ENCODE results near the gene CRADD. TPM values are rescaled to one million over a fixed set of nuclear protein-coding genes. Genes with fewer than 3 reads are reported as not detected.
"Not testable (repeated sequence)": the region's sequence is repeated elsewhere in the genome, so short reads cannot be mapped to it uniquely, and the experiment has no call there.

Gene CRADD
- total RNA-seq, 2 donors from 2014 or later: 11.9 to 12.2 TPM

- Mint-ChIP-seq H3K36me3 (no peaks in the 10 kb centered on the region), H3K9me3 (no peaks in the 10 kb centered on the region), H3K4me3 (peak overlapping the region; percentile 67), H3K27me3 (no peaks in the 10 kb centered on the region), H3K27ac (peak overlapping the region; percentile 18 to 46), H3K4me1 (ENCODE audit: low read depth in 2 of 2) (peaks cover 31 to 40% of the 10 kb centered on the region in 2 donors)
- DNase-seq (ENCODE audit: low spot score) (no peak), ATAC-seq (peak; percentile 66 to 84)
Observed at GRCh38 chr12:93767524-93767863, 90.3 kb downstream of the CRADD start.

DNA sequence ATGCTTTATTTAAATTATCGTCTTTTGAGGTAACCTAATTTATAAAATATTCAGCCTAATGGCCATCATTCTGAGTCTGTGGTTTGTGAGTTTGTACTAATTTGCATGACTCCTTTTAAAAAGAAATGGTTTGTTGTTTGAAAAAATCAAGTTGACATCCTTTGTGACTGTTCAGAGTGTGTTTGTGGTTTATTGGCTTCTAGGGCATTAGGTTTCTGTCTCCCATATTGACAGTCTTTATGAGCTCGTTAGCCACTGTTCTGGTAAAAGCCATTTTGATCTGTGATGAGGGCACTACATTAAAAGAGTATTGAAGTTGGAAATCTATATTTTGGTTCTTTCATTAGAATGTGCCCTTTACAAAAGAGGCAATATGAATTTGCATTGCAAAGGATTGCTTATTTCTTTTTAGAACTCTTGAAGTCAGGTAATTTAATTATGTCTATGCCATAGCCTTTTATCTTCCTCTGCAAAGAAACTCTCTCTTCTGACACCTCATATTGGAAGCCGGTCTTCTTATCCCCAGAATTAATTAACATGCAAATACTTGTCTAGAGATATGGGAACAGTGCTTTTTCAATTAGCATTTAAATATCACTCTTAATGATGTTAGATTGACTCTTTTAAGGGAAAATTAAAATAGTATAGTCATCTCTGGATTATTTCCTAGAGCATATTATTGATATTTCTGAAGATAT is 95.0 kb downstream of the CRADD start:
- H3K27me3 Mint-ChIP-seq: no peaks in the 10 kb centered on the region
- ATAC-seq (peak in 1 of 2 donors; percentile 66), DNase-seq (ENCODE audit: low spot score) (no peak)
- peaks cover 51 to 69% of the 10 kb centered on the region in 2 donors for H3K4me1 Mint-ChIP-seq (ENCODE audit: low read depth in 2 of 2)
- H3K36me3 Mint-ChIP-seq: peaks cover 5% of the 10 kb centered on the region
- H3K4me3 Mint-ChIP-seq: peak overlapping the region; percentile 75
- H3K9me3 Mint-ChIP-seq: peaks cover 4% of the 10 kb centered on the region
- H3K27ac Mint-ChIP-seq: peak overlapping the region; percentile 50 to 80

GRCh38 chr12:93773122-93773871 is 96.1 kb downstream of the CRADD start:
- Mint-ChIP-seq H3K27me3 (no peaks in the 10 kb centered on the region), H3K4me1 (ENCODE audit: low read depth in 2 of 2) (peaks cover 42 to 69% of the 10 kb centered on the region in 2 donors), H3K9me3 (peaks cover 4% of the 10 kb centered on the region), H3K36me3 (peaks cover 5% of the 10 kb centered on the region), H3K27ac (peak overlapping the region; percentile 50 to 80), H3K4me3 (peak overlapping the region; percentile 75)
- ATAC-seq: peak; percentile 88 to 91
- peak; percentile 76 for DNase-seq (ENCODE audit: low spot score)

DNA sequence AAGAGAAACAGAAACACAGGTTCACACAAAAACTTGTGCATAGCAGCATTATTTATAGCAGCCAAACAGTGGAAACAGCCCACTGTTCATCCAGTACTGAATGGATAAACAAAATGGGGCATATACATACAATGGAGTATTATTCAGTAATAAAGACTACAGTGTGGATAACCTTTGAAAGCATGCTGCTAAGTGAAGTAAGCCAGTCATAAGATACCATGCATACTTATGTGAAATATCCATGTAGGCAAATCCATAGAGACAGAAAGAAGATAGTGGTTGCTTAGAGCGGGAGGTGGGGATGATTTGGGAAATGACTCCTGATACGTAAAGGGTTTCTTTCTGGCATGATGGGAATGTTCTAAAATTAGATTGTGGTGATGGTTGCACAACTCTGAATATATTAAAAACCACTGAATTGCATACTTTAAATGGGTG is 99.4 kb downstream of the CRADD start:
- peak overlapping the region in 1 of 2 donors; percentile 20 for H3K27ac Mint-ChIP-seq
- peaks cover 5% of the 10 kb centered on the region for H3K36me3 Mint-ChIP-seq
- ATAC-seq (no peak), DNase-seq (ENCODE audit: low spot score) (no peak)
- peaks cover 7% of the 10 kb centered on the region for H3K9me3 Mint-ChIP-seq
- H3K4me1 Mint-ChIP-seq (ENCODE audit: low read depth in 2 of 2): peaks cover 36 to 65% of the 10 kb centered on the region in 2 donors
- no peak overlapping the region for H3K4me3 Mint-ChIP-seq
- H3K27me3 Mint-ChIP-seq: no peaks in the 10 kb centered on the region

DNA sequence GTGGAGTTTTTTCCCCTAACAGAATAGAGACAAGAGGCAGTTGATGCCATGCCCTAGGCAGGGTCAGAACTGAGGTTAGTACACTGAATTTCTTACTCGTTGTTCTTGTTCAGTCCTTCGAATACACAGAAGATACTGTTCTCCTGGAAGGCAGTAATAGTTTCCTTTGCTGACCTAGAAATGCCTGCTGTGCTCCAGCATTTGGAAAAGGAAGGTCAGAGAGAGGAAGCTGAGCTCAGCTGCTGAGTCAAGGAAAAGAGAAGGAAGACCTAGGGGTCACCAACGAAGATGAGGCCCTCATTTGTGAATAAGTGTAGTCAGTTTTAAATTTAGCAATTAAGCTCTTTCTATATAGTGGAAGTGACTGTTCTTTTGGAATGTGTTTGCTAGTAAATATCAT is 100.1 kb downstream of the CRADD start:
- DNase-seq (ENCODE audit: low spot score) (no peak), ATAC-seq (no peak)
- H3K36me3 Mint-ChIP-seq: peaks cover 5% of the 10 kb centered on the region
- no peak overlapping the region for H3K4me3 Mint-ChIP-seq
- H3K9me3 Mint-ChIP-seq: peaks cover 7% of the 10 kb centered on the region
- H3K4me1 Mint-ChIP-seq (ENCODE audit: low read depth in 2 of 2): peaks cover 29 to 58% of the 10 kb centered on the region in 2 donors
- peak overlapping the region in 1 of 2 donors; percentile 20 for H3K27ac Mint-ChIP-seq
- H3K27me3 Mint-ChIP-seq: no peaks in the 10 kb centered on the region

DNA sequence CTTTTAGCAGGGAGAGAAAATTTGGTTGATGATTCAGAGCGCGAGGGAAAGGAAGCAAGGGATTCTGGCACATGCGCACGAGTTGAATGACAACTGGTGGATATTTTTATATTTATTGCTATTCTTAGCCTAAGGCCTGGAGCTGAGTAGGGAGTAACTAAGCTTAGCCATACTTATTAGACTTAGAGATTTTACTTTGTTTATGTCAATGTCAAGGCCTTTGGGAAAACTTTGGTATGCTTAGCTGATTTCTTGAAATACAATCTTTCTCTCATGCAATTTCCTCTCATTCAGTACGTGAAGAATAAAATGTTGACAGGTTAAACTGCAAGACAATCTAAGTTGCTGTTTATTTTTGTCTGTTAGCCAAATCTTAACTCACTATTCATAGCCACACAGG is 101.1 kb downstream of the CRADD start:
- Mint-ChIP-seq H3K4me3 (no peak overlapping the region), H3K9me3 (peaks cover 5% of the 10 kb centered on the region), H3K27me3 (no peaks in the 10 kb centered on the region), H3K27ac (peak overlapping the region in 1 of 2 donors; percentile 25), H3K4me1 (ENCODE audit: low read depth in 2 of 2) (peaks cover 20 to 48% of the 10 kb centered on the region in 2 donors), H3K36me3 (peaks cover 4% of the 10 kb centered on the region)
- DNase-seq (ENCODE audit: low spot score) (no peak), ATAC-seq (no peak)

GRCh38 chr12:93778766-93779165 is 101.6 kb downstream of the CRADD start:
- no peak overlapping the region for H3K4me3 Mint-ChIP-seq
- H3K9me3 Mint-ChIP-seq: peaks cover 2% of the 10 kb centered on the region
- peaks cover 17 to 47% of the 10 kb centered on the region in 2 donors for H3K4me1 Mint-ChIP-seq (ENCODE audit: low read depth in 2 of 2)
- ATAC-seq (no peak), DNase-seq (ENCODE audit: low spot score) (no peak)
- H3K36me3 Mint-ChIP-seq: no peaks in the 10 kb centered on the region
- no peaks in the 10 kb centered on the region for H3K27me3 Mint-ChIP-seq
- H3K27ac Mint-ChIP-seq: peak overlapping the region in 1 of 2 donors; percentile 25

DNA sequence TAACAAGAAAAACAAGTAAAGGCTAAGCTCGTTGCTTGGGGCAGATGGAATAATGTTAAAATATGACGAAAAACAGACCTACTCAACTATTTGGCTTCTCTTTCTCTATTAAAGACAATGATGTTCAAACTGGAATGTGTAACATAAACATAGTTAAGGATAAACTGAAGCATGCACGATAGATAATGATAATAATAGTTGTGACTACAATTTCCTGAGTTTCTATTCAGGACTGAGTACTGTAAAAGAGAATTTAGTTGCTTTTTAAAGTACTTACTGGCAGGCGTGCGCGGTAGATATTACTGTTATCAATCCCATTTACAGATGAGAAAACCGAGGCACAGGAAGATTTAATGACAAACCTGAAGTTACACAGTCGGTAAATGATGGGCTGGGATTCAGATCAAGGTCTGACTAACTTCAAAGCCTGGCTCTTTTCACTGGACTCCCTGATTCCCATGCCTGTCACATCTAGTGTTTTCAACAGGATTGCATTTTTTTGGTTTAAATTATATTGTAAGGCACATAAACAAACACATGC is 103.0 kb downstream of the CRADD start:
- DNase-seq (ENCODE audit: low spot score): no peak
- no peaks in the 10 kb centered on the region for H3K27me3 Mint-ChIP-seq
- no peak overlapping the region for H3K27ac Mint-ChIP-seq
- H3K4me3 Mint-ChIP-seq: no peak overlapping the region
- H3K9me3 Mint-ChIP-seq: peaks cover 2% of the 10 kb centered on the region
- H3K36me3 Mint-ChIP-seq: no peaks in the 10 kb centered on the region
- H3K4me1 Mint-ChIP-seq (ENCODE audit: low read depth in 2 of 2): peaks cover 21 to 50% of the 10 kb centered on the region in 2 donors
- ATAC-seq: no peak

DNA sequence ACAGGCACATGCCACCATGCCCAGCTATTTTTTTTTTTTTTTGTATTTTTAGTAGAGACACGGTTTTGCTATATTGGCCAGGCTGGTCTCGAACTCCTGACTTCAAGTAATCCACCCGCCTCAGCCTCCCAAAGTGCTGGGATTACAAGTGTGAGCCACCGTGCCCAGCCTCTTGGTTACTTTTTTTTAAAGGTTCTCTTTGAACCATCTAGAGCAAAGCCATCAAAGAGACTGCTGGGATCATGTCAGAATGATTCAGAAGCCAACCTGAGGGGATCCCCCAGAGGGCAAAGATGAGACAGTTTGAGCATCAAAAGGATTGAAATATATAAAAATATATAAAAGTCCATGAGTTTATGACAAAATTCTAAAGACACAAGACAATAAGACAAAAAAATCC is 103.7 kb downstream of the CRADD start:
- H3K4me3 Mint-ChIP-seq; H3K27ac Mint-ChIP-seq; DNase-seq (ENCODE audit: low spot score); H3K27me3 Mint-ChIP-seq; ATAC-seq; H3K9me3 Mint-ChIP-seq; H3K36me3 Mint-ChIP-seq: not testable (repeated sequence)
- peaks cover 28 to 54% of the 10 kb centered on the region in 2 donors for H3K4me1 Mint-ChIP-seq (ENCODE audit: low read depth in 2 of 2)

- H3K9me3 Mint-ChIP-seq: not testable (repeated sequence)
Observed at GRCh38 chr12:93781961-93782360, 104.8 kb downstream of the CRADD start.

GRCh38 chr12:93782853-93783252 is 105.7 kb downstream of the CRADD start:
- no peak overlapping the region for H3K27ac Mint-ChIP-seq
- no peak for DNase-seq (ENCODE audit: low spot score)
- H3K4me1 Mint-ChIP-seq (ENCODE audit: low read depth in 2 of 2): peaks cover 18 to 40% of the 10 kb centered on the region in 2 donors
- ATAC-seq: no peak
- peaks cover 2% of the 10 kb centered on the region for H3K36me3 Mint-ChIP-seq
- no peak overlapping the region for H3K4me3 Mint-ChIP-seq
- no peaks in the 10 kb centered on the region for H3K27me3 Mint-ChIP-seq
- peaks cover 2% of the 10 kb centered on the region for H3K9me3 Mint-ChIP-seq

More at GRCh38 chr12:93781961-93782360, 104.8 kb downstream of the CRADD start:
- not testable (repeated sequence) for H3K27me3 Mint-ChIP-seq; H3K27ac Mint-ChIP-seq; H3K36me3 Mint-ChIP-seq; DNase-seq (ENCODE audit: low spot score); ATAC-seq; H3K4me3 Mint-ChIP-seq
- peaks cover 22 to 47% of the 10 kb centered on the region in 2 donors for H3K4me1 Mint-ChIP-seq (ENCODE audit: low read depth in 2 of 2)

GRCh38 chr12:93783832-93784231 is 106.7 kb downstream of the CRADD start:
- H3K27ac Mint-ChIP-seq: peak overlapping the region; percentile 76 to 81
- peak overlapping the region; percentile 75 for H3K4me3 Mint-ChIP-seq
- peaks cover 2% of the 10 kb centered on the region for H3K9me3 Mint-ChIP-seq
- DNase-seq (ENCODE audit: low spot score) (no peak), ATAC-seq (peak in 1 of 2 donors; percentile 53)
- no peaks in the 10 kb centered on the region for H3K27me3 Mint-ChIP-seq
- peaks cover 11% of the 10 kb centered on the region for H3K36me3 Mint-ChIP-seq
- peaks cover 25 to 38% of the 10 kb centered on the region in 2 donors for H3K4me1 Mint-ChIP-seq (ENCODE audit: low read depth in 2 of 2)

GRCh38 chr12:93784339-93785086 is 107.3 kb downstream of the CRADD start:
- ATAC-seq (no peak), DNase-seq (ENCODE audit: low spot score) (no peak)
- Mint-ChIP-seq H3K27me3 (no peaks in the 10 kb centered on the region), H3K36me3 (peaks cover 11% of the 10 kb centered on the region), H3K4me3 (peak overlapping the region; percentile 75), H3K9me3 (peaks cover 2% of the 10 kb centered on the region), H3K27ac (peak overlapping the region; percentile 76 to 81), H3K4me1 (ENCODE audit: low read depth in 2 of 2) (peaks cover 32 to 41% of the 10 kb centered on the region in 2 donors)
